NOMO-1 treated with DMSO at 0.1 percent for 48 hours (cell line): ENCODE data around the gene ADCY6.
"Not testable (repeated sequence)": the region's sequence is repeated elsewhere in the genome, so short reads cannot be mapped to it uniquely, and the experiment has no call there.

Experiments
- DNase-seq: peaks from one replicate; lab custom pipeline; 2025; ENCODE audit not compliant: unreplicated experiment; lab: John Stamatoyannopoulos, UW

ADCY6 gene

GRCh38 chr12:48764521-48764920 is 24.4 kb downstream of the ADCY6 start:
- peak; percentile 10 for DNase-seq

DNA sequence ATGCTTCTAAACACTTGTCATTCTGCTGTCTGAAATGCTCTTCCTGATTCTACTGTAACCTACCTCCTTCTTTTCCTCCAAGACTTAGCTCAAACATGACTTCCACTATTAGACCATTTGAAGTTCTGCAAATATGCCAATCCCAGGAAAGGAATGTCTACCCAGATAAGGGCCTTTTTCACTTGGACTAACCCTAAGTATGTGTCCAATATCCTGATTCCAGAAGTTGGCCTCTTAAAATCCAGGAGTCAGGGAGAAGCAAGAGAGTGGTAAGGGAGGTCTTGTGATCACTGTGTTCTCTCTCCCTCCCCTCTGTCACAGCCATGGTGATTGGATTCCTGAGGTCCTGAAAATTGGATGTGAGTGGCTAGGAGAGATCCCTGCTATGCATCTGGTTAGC is 30.2 kb downstream of the ADCY6 start:
- DNase-seq: no peak

- no peak for DNase-seq
Measured at GRCh38 chr12:48758186-48758585, 30.7 kb downstream of the ADCY6 start.

GRCh38 chr12:48750769-48751356 is 38.0 kb downstream of the ADCY6 start:
- DNase-seq: no peak

- no peak for DNase-seq
Measured at GRCh38 chr12:48750215-48750614, 38.7 kb downstream of the ADCY6 start.

DNA sequence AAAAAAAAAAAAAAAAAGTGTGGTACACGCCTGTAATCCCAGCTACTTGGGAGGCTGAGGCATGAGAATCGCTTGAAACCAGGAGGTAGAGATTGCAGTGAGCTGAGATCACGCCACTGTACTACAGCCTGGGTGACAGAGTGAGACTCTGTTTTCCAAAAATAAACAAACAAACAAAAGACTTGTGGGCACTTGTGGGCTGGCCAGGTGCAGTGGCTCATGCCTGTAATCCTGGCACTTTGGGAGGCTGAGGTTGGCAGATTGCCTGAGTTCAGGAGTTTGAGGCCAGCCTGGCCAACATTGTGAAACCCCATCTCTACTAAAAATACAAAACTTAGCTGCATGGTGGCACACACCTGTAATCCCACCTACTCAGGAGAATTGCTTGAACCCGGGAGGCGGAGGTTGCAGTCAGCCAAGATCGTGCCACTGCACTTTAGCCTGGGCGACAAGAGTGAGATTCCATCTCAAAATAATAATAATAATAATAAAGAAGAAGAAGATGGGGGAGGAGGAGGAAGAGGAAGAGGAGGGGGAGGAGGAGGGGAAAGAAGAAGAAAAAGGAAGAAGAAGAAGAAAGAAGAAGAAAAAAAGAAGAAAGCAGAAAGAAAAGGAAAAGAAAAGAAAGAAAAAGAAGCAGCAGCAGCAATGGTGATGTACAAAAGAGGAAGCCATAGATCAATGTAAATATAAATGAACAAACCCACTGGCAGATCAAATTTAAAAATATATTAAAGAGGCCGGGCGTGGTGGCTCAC is 44.5 kb downstream of the ADCY6 start:
- no peak for DNase-seq

DNA sequence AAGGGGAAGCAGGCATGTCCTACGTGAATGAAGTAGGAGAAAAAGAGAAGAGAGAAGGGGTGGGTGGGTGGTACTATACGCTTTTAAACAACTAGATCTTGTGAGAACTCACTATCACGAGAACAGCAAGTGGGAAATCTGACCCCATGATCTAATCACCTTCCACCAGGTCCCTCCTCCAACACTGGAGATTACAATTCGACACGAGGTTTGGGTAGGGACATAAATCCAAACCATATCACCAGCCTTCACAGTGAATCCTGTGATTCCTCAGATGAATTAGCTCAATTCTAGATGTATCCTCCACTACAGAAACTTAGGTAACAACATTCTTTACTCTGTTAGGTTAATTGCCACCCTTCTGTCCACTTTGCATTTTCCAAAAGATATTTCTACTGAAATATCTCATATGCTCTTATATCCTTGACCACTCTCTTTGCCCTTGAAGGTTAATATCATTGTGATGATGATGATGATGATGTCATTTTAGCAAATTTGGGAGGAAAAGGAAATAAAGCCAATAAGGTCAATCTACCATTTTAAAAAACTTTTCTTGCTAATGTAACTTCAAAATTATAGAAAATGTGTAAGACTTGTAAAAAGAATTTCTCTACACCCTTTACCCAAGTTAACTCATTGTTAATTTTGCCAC is 49.1 kb downstream of the ADCY6 start:
- DNase-seq: no peak

DNA sequence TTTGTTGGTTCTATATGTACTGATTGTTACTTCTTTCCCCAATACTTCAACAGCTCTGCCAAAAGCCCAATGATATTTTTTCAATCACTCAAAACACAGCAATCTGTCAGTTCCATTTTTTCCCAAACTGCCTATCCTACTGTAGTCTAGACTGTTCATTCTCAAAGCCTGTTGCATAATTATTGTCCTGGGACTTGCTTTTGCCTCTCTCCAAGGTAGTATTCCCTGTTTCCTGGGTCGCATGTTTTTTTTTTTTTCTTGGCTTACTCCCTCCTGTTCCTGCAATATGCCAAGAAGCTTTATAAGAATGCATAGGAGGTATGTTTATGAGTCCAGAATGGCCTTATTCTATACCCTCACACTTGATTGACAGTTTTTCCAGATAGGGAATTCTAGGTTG is 52.4 kb downstream of the ADCY6 start:
- no peak for DNase-seq

DNA sequence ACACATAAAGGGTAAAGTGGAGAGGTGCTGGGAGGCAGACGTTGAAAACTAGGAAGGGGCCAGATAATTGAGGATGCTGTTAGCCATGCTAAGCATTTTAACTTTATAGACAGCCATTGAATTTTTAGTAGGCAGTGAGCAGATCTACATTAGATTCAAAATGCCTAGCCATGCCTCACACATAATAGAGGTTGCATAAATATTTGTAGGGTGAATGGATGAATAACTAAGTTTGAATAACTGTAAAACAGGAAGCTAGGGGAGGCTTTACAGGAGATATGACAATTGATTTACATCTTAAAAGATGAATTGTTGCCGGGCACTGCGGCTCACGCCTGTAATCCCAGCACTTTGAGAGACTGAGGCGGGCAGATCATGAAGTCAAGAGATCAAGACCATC is 60.1 kb downstream of the ADCY6 start:
- no peak for DNase-seq

- not testable (repeated sequence) for DNase-seq
Measured at GRCh38 chr12:48720737-48721136, 68.2 kb downstream of the ADCY6 start.

DNA sequence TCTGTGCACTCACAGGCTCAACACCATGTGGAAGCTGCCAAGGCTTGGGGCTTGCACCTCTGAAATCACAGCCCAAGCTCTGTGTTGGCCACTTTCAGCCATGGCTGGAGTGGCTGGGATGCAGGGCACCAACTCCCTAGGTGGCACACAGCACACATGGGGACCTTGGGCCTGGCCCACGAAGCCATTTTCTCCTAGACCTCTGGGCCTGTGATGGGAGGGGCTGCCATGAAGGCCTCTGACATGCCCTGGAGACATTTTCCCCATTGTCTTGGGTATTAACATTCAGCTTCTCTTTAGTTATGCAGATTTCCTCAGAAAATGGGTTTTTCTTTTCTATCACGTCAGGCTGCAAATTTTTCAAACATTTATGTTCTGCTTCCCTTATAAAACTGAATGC is 68.7 kb downstream of the ADCY6 start:
- not testable (repeated sequence) for DNase-seq

DNA sequence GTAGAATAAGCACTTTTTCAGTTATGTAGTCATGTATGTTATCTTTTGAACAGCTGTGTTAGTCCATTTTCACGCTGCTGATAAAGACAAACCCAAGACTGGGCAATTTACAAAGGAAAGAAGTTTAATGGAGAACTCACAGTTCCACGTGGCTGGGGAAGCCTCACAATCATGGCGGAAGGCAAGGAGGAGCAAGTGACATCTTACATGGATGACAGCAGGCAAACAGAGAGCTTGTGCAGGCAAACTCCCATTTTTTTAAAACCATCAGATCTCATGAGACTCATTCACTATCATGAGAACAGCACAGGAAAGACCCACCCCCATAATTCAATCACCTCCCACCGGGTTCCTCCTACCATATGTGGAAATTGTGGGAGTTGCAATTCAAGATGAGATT is 69.9 kb downstream of the ADCY6 start:
- not testable (repeated sequence) for DNase-seq

DNA sequence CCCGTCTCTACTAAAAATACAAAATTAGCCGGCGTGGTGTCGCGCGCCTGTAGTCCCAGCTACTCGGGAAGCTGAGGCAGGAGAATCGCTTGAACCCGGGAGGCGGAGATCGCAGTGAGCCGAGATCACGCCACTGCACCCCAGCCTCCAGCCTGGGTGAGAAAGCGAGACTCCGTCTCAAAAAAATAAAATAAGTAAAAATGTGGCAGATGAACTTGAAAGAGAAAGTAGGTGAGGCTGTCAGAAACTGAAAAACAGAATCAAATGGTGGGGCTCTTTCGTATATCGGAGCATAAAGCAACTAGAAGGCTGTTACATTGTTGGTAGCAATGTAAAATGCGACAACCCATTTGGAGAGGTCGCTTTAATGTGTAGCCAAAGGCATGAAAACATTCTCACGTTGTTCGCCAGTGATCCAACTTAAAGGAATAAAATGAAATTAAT is 71.6 kb downstream of the ADCY6 start:
- DNase-seq: no peak

DNA sequence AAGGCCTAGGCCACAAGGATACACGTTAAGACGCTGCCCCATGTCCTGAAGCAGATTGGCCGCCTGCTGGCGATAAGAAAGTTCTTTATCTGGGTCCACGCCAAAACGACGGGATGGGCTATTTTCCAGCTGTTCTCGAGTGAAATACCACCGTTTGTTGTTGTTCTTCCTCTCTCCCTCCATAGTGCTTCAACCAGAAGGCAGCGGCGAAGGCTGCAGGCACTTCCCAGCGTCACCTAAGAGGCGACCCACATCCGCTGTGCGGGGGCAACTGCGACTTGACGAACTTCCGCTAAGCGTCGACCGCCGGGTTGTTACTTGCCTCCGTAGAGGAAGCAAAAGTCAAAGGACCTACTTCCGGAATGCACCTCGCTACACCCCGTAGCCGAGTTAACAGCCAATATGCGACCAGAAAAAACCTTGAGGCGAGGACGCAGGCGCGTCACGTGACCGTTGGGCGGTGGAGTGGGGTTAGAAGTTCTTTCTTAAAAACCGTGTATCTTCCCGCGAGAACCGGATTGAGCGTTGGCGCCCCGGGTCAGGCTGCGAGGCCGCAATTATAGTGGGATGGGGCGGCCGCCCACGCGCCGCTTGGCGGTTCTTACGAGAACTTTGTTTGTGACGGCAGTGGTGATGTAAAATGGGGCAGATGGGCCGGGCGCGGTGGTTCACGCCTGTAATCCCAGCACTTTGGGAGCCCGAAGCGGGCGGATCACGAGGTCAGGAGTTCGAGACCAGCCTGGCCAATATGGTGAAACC is 72.2 kb downstream of the ADCY6 start, which contains the start of gene CCNT1:
Gene CCNT1 (minus strand): TSS at position 215 of the 759 bp plus-strand sequence. CDS start 32 bp downstream, at position 183.
- peak; percentile 99 for DNase-seq
